ENCODE data around the gene SEMA6A. TPM values are rescaled to one million over a fixed set of nuclear protein-coding genes. Genes with fewer than 3 reads are reported as not detected.

SEMA6A gene
- total RNA-seq, 4 donors from 2014 or later: 76.7 to 231 (median 117) TPM

- intact Hi-C loops (cut with DNase I; ENCODE audit: low total_unique reads): no loop called here
- no peaks in the 10 kb centered on the region for H3K9me3 ChIP-seq
- no peak overlapping the region for H3K27ac ChIP-seq
- TF ChIP-seq POLR2A (IDR thresholded peaks at IDR 0.05): no peak
- TF ChIP-seq CTCF (IDR thresholded peaks at IDR 0.05): no peak
- TF ChIP-seq POLR2AphosphoS5 (IDR thresholded peaks at IDR 0.05): no peak
- no peak for TF ChIP-seq EP300 (IDR thresholded peaks at IDR 0.05; ENCODE audit: low read depth)
- no peak for DNase-seq
- no peak overlapping the region for H3K4me3 ChIP-seq
- in situ Hi-C loops (cut with MboI; ENCODE audit: low pct_ligation_motif_present in 1 of 4, low pct_unique_long_range_greater_than_20kb in 1 of 4, low sequenced_read_pairs in 3 of 4): no loop called here
- WGBS, 2 donors (ENCODE audit: low coverage in 1 of 2): 85 to 92% methylated on average over 6 to 7 of the region's 7 CpGs
- no peaks in the 10 kb centered on the region for H3K4me1 ChIP-seq
- H3K27me3 ChIP-seq: no peaks in the 10 kb centered on the region
- H3K36me3 ChIP-seq: no peaks in the 10 kb centered on the region
Observed at GRCh38 chr5:116406306-116407041, 168.1 kb downstream of the SEMA6A start.

DNA sequence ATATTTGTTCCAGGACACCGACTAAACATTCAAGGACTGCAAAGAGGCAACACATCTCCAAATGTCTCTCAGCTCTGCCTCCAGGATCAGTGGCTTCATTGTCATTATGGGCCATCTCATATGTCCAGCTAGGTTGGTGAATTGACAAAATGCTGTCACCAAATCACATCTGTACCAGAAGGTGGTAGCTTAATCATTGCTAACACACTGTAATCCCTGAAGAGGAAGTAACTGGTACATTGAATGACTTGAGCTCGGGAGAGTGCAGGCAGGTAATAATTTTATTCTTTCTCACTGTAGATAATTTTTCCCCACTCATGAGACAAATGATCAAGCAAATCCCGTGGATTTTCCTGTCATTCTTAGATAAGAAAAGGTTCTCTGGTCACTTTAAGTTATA lies 169.8 kb downstream of the SEMA6A start:
- TF ChIP-seq EP300 (IDR thresholded peaks at IDR 0.05; ENCODE audit: low read depth): no peak
- no peak for TF ChIP-seq POLR2A (IDR thresholded peaks at IDR 0.05)
- no peak for TF ChIP-seq POLR2AphosphoS5 (IDR thresholded peaks at IDR 0.05)
- TF ChIP-seq CTCF (IDR thresholded peaks at IDR 0.05): no peak
- in situ Hi-C loops (cut with MboI; ENCODE audit: low pct_ligation_motif_present in 1 of 4, low pct_unique_long_range_greater_than_20kb in 1 of 4, low sequenced_read_pairs in 3 of 4): no loop called here
- Histone ChIP-seq H3K27ac (no peak overlapping the region), H3K4me1 (no peaks in the 10 kb centered on the region), H3K9me3 (no peaks in the 10 kb centered on the region), H3K36me3 (peaks cover 0 to 5% (median 0%) of the 10 kb centered on the region in 4 donors), H3K4me3 (no peak overlapping the region), H3K27me3 (no peaks in the 10 kb centered on the region)
- WGBS, 2 donors (ENCODE audit: low coverage in 1 of 2): 56 to 100% methylated on average over 1 to 3 of the region's 3 CpGs
- intact Hi-C loops (cut with DNase I; ENCODE audit: low total_unique reads): no loop called here
- no peak for DNase-seq

- peaks cover 0 to 5% (median 0%) of the 10 kb centered on the region in 4 donors for H3K36me3 ChIP-seq
- no peak for DNase-seq
- H3K27ac ChIP-seq: no peak overlapping the region
- TF ChIP-seq POLR2AphosphoS5 (IDR thresholded peaks at IDR 0.05): no peak
- TF ChIP-seq EP300 (IDR thresholded peaks at IDR 0.05; ENCODE audit: low read depth): no peak
- TF ChIP-seq POLR2A (IDR thresholded peaks at IDR 0.05): no peak
- no peak for TF ChIP-seq CTCF (IDR thresholded peaks at IDR 0.05)
- WGBS, 2 donors (ENCODE audit: low coverage in 1 of 2): 75 to 79% methylated on average over 2 of the region's 2 CpGs
- H3K4me3 ChIP-seq: no peak overlapping the region
- intact Hi-C loops (cut with DNase I; ENCODE audit: low total_unique reads) (no loop called here), in situ Hi-C loops (cut with MboI; ENCODE audit: low pct_ligation_motif_present in 1 of 4, low pct_unique_long_range_greater_than_20kb in 1 of 4, low sequenced_read_pairs in 3 of 4) (no loop called here)
- H3K4me1 ChIP-seq: no peaks in the 10 kb centered on the region
- no peaks in the 10 kb centered on the region for H3K9me3 ChIP-seq
- H3K27me3 ChIP-seq: no peaks in the 10 kb centered on the region
Observed at GRCh38 chr5:116404016-116404415, 170.6 kb downstream of the SEMA6A start.

GRCh38 chr5:116402235-116402634 lies 172.4 kb downstream of the SEMA6A start:
- Histone ChIP-seq H3K36me3 (peaks cover 0 to 5% (median 0%) of the 10 kb centered on the region in 4 donors), H3K27me3 (no peaks in the 10 kb centered on the region), H3K27ac (no peak overlapping the region), H3K4me3 (no peak overlapping the region), H3K4me1 (no peaks in the 10 kb centered on the region), H3K9me3 (no peaks in the 10 kb centered on the region)
- in situ Hi-C loops (cut with MboI; ENCODE audit: low pct_ligation_motif_present in 1 of 4, low pct_unique_long_range_greater_than_20kb in 1 of 4, low sequenced_read_pairs in 3 of 4) (no loop called here), intact Hi-C loops (cut with DNase I; ENCODE audit: low total_unique reads) (no loop called here)
- no peak for DNase-seq
- TF ChIP-seq POLR2A (IDR thresholded peaks at IDR 0.05): no peak
- no peak for TF ChIP-seq EP300 (IDR thresholded peaks at IDR 0.05; ENCODE audit: low read depth)
- no peak for TF ChIP-seq POLR2AphosphoS5 (IDR thresholded peaks at IDR 0.05)
- no peak for TF ChIP-seq CTCF (IDR thresholded peaks at IDR 0.05)
- 88 to 90% methylated on average over 2 to 5 of the region's 5 CpGs for WGBS, 2 donors (ENCODE audit: low coverage in 1 of 2)

Measured in transverse colon (tissue), 4 donors.